ENCODE measurements around the gene BMP8A.
"Not testable (repeated sequence)": the region's sequence is repeated elsewhere in the genome, so short reads cannot be mapped to it uniquely, and the experiment has no call there.

Gene BMP8A

DNA sequence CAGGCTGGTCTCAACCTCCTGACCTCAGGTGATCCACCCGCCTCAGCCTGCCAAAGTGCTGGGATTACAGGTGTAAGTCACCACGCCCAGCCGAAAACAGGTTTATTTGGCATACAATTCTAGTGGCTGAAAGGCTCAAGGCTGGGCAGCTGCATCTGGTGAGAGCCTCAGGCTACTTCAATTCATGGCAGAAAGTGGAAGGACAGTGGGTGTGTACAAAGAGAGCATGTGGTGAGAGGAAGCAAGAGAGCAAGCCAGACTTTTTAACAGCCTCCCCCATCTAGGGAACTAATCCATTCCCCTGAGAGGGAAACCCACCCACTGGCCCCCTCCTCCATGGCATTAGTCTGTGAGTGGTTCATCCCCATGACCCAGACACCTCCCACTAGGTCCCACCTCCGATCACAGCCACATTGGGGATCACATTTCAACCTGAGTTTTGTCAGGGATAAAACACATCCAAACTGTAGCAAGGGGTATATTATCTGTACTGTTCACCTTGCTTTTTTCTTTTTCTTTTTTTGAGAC, 9.5 kb downstream of the BMP8A start:
- no peak for DNase-seq (ENCODE audit: extremely low spot score, insufficient read length, low read depth)
- no peak for FAIRE-seq

DNA sequence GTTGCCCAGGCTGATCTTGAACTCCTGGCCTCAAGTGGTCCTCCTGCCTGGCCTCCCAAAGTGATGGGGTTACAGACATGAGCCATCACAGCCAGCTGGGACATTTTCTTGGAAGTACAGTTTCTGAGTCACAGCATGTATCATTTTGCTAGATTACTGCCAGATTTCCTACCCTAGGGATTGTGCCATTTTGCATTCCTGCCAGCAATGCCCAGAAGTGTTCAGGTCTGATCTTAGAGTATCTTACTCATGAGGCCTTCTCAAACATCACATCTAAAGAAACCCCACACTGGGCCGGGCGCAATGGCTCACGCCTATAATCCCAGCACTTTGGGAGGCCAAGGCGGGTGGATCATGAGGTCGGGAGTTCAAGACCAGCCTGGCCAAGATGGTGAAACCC, 10.2 kb downstream of the BMP8A start:
- DNase-seq (ENCODE audit: extremely low spot score, insufficient read length, low read depth) (no peak), FAIRE-seq (no peak)

- FAIRE-seq; DNase-seq (ENCODE audit: extremely low spot score, insufficient read length, low read depth): not testable (repeated sequence)
Measured at GRCh38 chr1:39504436-39504835, 13.0 kb downstream of the BMP8A start.

- no peak for DNase-seq (ENCODE audit: extremely low spot score, insufficient read length, low read depth)
- no peak for FAIRE-seq
Measured at GRCh38 chr1:39505289-39505688, 13.9 kb downstream of the BMP8A start.

DNA sequence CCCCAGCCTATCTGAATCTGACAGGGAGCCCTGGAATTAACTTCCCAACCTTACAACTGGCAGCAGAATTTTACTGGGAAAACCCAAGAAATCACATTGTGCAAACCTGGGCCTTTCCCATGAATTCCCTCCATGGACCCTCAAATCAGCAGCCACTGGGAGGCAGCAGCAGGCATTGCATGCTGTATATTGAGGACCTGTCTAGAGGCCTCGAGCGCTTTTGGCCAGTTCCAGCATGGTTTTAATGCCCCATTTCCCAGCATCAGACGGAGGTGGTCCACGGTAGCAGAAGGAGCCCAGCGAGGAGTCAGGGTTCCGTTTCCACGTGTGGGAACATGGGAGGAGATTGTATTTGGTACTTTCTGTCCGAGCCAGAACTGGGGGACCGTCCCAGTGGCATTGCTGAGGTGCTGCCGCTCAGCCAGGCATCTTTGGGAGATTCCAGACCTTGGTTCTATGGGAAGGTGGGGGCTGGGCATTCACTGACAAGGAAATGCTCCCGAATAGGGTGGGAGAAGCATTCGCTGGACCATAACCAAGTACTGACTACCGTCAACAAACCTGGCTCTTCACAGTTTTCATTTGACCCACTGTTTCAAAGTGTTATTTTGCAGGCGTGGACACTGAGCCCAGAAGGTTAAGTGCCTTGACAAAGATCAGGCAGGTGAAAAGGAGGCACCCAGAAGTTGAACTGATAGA, 15.9 kb downstream of the BMP8A start:
- DNase-seq (ENCODE audit: extremely low spot score, insufficient read length, low read depth) (no peak), FAIRE-seq (no peak)

DNA sequence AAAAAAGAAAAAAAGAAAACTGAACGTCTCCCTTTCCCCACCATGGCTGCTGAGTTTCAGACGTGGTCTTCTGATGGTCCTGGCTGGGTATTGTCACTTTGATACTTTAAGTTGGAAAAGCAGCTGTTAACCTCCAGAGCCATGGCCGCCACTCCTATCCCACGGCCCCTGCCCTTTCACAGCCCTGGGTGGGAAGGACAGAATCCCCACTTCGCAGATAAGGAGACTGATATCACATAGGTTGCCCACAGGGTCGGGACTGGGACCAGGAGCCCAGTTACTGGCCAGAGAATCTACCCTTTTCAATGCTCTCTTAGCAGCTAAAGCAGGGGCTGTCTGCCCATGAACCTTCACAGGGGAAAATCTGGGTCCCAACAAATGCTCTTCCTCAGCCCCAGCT, 16.8 kb downstream of the BMP8A start:
- DNase-seq (ENCODE audit: extremely low spot score, insufficient read length, low read depth) (no peak), FAIRE-seq (no peak)

DNA sequence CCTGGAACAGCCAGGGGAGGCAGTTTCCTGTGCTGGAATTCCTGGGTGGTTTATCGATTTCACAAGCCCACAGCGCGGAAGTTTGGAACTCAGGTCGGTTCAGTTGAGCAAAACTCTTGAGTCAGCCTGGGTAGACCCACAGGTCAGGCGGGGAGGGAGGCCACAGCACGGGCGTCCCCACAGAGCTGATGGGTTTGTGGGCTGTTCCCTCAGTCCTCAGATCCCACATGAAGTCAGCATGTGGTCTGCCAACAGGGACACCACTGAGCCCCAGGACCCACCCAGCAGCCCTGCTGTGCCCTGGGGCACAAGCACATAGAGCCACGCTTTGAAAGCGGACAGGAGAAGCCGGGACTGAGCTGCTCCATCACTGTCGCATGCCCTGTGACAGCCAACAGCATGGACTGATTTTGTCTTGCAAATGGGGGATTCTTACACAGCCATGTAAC, 17.4 kb downstream of the BMP8A start:
- FAIRE-seq (no peak), DNase-seq (ENCODE audit: extremely low spot score, insufficient read length, low read depth) (no peak)

DNA sequence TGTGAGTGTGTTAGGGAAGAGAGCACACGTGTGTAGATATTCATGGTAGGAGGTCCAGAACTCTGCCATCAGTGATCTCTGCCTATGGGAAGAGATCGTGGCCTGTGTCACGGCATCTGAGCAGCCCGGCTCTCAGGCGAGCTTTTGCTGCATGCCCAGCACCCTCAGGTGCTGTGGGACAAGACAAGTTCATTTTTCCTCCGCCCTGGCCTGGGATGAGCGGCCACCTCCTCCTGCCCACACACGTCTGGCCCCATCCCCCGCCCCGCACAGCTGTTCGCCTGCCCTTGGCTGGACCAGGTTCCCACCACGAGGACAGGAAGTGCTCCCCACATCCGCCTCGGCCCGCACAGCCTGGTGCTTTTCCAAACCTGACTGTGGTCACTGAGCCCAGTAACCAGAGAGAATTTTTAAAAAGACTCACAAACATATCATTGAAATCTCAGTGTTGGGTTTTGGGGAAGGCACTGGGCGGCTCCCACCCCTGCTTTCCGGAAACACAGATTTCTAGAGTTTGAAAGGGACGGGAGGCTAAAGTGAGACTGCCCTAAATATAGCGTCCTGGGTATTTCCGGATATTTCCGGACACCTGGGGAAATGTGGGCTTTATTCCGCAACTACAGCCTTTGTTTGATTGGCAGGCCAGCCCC, 18.0 kb downstream of the BMP8A start:
- DNase-seq (ENCODE audit: extremely low spot score, insufficient read length, low read depth) (peak; percentile 38), FAIRE-seq (peak; percentile 98)

DNA sequence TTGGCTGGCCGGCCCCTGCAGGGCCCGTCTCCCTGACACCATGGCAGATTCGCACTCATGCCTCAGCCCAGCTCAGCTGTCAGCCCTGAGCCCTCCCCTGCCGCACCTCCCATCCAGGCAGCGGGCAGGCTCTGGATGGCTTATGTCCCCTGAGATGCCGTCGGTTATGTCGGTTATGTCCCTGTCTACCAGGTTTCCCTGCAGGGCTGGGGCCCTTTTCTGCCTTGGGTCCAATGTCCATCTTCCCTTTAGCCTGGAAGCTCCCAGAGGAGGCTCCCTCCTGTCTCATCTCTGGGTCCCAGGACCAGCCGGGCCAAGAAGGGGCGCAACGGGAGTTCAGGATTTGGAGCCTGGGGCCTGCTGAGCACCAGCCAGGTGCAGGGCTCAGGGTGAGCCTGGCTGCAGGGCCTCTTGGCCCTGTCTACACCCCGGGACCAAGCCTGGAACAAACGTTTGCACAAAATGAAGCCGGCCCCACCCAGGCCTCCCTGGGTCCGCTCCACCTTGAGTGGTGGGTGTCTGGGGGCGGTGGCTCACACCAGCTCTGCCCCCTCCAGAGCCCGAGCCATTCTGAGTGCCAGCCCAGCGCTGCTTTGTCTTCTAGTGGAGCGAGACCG, 19.2 kb downstream of the BMP8A start:
- DNase-seq (ENCODE audit: extremely low spot score, insufficient read length, low read depth); FAIRE-seq: not testable (repeated sequence)

DNA sequence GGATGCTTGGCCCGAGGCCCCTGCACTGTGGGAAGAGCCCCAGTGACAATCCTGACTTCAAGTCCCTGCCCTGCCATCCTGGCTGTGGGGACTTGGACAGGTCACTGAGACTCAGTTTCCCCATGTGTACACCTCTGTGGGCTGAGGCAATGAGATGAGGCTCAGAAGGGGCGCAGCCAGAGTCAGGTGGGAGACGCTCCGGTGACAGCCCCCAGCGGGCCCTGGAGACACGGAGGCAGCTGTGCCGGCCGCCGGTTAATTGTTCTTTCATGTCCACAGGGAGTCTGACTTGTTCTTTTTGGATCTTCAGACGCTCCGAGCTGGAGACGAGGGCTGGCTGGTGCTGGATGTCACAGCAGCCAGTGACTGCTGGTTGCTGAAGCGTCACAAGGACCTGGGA, 20.0 kb downstream of the BMP8A start:
- not testable (repeated sequence) for DNase-seq (ENCODE audit: extremely low spot score, insufficient read length, low read depth); FAIRE-seq

GRCh38 chr1:39512234-39512847, 20.9 kb downstream of the BMP8A start:
- peak; percentile 55 for FAIRE-seq
- not testable (repeated sequence) for DNase-seq (ENCODE audit: extremely low spot score, insufficient read length, low read depth)

DNA sequence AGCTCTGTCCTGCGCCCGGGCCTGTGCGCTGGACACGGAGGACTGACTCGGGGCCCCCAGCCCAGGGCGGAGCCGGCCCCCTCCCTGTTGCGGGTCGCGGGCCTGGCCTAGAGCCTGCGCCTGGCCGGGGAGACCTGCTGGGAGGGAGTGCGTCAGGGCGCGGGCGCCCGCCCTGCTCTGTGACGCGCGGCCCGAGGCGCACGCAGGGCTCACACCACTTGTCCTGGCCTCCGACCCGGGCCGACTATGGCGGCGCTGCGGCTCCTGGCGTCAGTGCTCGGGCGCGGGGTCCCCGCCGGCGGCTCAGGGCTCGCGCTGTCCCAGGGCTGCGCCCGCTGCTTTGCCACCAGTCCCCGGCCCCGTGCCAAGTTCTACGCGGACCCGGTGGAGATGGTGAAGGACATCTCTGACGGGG, 23.3 kb downstream of the BMP8A start:
- DNase-seq (ENCODE audit: extremely low spot score, insufficient read length, low read depth) = not testable (repeated sequence)
- FAIRE-seq = peak; percentile 15

DNA sequence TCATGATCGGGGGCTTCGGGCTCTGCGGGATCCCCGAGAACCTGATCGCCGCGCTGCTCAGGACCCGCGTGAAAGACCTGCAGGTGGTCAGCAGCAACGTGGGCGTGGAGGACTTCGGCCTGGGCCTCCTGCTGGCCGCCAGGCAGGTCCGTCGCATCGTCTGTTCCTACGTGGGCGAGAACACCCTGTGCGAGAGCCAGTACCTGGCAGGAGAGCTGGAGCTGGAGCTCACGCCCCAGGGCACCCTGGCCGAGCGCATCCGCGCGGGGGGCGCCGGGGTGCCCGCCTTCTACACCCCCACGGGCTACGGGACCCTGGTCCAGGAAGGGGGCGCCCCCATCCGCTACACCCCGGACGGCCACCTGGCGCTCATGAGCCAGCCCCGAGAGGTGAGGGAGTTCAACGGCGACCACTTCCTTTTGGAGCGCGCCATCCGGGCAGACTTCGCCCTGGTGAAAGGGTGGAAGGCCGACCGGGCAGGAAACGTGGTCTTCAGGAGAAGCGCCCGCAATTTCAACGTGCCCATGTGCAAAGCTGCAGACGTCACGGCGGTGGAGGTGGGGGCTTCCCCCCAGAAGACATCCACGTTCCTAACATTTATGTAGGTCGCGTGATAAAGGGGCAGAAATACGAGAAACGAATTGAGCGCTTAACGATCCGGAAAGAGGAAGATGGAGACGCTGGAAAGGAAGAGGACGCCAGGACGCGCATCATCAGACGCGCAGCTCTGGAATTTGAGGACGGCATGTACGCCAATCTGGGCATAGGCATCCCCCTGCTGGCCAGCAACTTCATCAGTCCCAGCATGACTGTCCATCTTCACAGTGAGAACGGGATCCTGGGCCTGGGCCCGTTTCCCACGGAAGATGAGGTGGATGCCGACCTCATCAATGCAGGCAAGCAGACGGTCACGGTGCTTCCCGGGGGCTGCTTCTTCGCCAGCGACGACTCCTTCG, 24.0 kb downstream of the BMP8A start:
- not testable (repeated sequence) for DNase-seq (ENCODE audit: extremely low spot score, insufficient read length, low read depth)
- peak; percentile 89 for FAIRE-seq

GRCh38 chr1:39516841-39517240, 25.4 kb downstream of the BMP8A start:
- DNase-seq (ENCODE audit: extremely low spot score, insufficient read length, low read depth); FAIRE-seq: not testable (repeated sequence)

DNA sequence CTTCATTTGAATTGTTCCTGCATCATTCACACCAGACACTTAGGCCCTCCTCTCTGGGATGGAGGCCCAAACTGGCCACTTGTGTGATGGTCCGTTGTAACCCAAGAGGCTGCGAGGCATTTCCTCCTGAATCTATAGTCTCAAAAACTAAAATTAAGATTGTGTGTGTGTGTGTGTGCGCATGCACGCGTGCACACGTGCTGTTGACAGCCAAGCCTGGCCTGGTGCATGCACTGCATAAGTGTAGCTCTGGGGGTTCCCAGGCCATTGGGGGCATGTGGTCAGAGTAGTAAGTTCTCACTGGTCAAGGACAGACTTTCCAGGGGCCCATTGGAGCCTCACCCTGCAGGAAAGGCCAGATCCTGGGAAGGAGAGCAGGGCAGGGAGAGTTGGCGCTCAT, 26.5 kb downstream of the BMP8A start:
- not testable (repeated sequence) for FAIRE-seq; DNase-seq (ENCODE audit: extremely low spot score, insufficient read length, low read depth)

GRCh38 chr1:39519376-39519775, 27.9 kb downstream of the BMP8A start:
- not testable (repeated sequence) for FAIRE-seq; DNase-seq (ENCODE audit: extremely low spot score, insufficient read length, low read depth)

GRCh38 chr1:39522221-39522620, 30.8 kb downstream of the BMP8A start:
- not testable (repeated sequence) for FAIRE-seq; DNase-seq (ENCODE audit: extremely low spot score, insufficient read length, low read depth)

GRCh38 chr1:39522661-39523567, 31.5 kb downstream of the BMP8A start:
- DNase-seq (ENCODE audit: extremely low spot score, insufficient read length, low read depth) (no peak), FAIRE-seq (no peak)

Measured in GM18507 (cell line).